GM18867 (cell line): Measurements from ENCODE around the gene ANAPC2.

ENCODE experiments used
- ATAC-seq: cut with Tn5 transposase; IDR thresholded peaks from one replicate; pipeline ENCODE4 v1.9.1; 2021; ENCODE audit warnings: mild to moderate bottlenecking, moderate library complexity; ENCODE audit not compliant: unreplicated experiment

The ANAPC2 gene

DNA sequence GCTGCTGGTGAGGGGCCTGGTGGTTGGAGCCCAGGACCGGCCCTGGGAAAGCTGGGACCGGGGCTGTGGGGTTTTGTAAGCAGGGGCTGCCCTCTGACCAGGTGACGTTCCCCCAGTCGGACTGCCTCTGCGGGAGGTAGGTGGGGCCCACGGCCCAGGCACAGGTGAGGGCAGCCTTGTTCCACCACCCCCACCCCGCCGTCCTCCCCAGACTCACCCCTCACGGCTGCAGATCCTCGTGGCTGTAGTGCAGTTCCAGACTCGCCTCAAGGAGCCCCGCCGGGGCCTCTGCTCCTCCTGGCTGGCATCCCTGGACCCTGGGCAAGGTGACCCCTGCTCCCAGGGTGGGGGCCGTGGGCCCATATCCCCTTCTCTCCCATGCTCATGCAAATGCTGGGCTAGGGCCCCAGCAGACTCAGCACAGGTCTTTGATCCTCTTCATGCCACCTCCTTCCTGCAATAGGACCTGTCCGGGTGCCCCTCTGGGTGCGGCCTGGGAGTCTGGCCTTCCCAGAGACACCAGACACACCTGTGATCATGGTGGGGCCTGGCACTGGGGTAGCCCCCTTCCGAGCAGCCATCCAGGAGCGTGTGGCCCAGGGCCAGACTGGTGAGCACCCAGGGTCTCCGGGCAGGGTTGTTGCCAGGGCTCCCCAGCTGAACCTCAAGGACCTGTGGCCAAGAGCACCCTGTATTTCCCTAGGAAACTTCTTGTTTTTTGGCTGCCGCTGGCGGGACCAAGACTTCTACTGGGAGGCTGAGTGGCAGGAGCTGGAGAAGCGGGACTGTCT lies 27.0 kb upstream of the ANAPC2 start:
- ATAC-seq, result no peak

DNA sequence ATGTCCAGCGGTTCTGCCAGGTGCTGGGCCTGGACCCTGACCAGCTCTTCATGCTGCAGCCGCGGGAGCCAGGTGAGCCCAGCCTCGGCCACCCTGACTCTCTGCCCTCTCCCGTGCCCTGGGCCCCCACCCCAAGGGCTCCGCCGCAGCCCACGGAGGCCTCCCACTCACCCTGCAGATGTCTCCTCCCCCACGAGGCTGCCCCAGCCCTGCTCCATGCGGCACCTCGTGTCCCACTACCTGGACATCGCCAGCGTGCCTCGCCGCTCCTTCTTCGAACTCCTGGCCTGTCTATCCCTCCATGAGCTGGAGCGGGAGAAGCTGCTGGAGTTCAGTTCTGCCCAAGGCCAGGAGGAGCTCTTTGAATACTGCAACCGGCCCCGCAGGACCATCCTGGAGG lies 26.3 kb upstream of the ANAPC2 start:
- no peak for ATAC-seq

DNA sequence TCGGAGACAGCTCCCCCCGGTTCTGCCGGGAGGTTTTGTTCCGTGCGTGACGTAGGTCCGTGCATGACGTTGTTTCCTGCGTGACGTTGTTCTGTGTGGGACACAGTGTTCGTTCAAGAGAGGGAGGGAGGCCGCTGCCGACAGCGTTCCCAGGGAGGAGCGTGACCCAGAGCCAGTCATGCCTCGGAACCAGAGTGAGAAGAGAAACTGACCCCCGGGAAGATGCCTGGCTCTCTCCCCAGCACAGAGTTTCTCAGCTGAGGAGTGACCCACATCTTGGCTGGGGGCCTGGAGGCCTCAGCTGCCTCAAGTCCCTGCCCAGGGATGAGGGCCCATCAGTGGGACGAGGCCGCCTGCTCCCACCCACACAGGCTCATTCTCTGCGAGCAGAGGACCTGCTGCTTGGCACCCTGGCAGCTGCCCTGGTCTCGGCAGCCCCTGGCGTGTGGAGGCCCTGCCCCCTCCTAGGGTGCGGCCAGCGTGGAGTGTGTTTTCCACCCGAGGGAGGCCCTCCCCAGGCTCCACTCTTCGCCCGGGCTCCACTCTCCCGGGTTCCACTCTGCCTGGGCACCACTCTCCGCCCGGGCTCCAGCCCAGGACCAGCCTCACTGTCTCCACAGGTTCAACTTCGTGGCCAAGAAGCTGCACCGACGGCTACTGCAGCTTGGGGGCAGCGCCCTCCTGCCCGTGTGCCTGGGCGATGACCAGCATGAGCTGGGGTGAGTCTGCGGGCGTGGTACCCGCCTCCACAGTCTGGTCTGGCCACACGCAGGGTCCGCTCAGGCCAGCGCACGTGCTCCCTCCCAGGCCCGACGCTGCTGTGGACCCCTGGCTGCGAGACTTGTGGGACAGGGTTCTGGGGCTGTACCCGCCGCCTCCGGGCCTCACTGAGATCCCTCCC lies 25.1 kb upstream of the ANAPC2 start:
- no peak for ATAC-seq

DNA sequence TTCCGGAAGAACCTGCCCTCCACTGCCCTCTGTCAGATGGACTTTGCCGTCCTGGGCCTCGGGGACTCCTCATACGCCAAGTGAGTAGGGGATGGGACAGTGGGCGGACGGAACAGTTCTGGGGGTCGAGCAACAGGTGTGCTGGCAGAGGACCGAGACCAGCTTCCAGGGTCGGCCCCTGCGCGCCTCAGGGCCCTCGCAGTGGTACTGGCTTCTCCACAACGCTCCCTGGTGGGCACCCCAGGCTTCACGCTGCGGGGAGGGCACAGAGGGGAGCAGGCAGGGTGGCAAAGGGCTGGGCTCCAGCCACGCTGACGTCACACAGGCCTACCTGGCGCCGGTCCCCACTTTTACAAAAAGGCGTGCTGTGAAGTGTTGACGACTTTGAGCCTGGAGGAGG lies 24.2 kb upstream of the ANAPC2 start:
- ATAC-seq, result no peak

DNA sequence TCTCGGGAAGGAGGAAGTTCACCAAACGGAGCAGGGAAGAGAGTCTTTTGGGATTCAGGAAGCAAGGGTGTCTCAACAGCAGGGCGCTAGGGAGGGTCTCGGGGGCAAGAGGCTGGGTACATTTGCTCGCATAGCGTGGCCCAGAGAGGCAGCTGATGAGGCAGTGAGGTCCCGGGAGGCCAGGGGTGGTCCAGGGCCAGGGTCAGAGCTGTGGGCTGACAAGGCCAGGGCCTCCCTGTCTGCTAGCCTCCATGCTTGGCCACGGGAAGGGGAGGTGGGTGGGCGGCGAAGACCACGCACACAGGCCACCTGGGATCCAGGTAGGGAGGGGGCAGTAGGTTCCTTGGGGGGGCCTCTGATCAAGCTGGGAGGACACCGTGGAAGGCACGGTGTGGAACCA lies 23.2 kb upstream of the ANAPC2 start:
- ATAC-seq, result no peak

DNA sequence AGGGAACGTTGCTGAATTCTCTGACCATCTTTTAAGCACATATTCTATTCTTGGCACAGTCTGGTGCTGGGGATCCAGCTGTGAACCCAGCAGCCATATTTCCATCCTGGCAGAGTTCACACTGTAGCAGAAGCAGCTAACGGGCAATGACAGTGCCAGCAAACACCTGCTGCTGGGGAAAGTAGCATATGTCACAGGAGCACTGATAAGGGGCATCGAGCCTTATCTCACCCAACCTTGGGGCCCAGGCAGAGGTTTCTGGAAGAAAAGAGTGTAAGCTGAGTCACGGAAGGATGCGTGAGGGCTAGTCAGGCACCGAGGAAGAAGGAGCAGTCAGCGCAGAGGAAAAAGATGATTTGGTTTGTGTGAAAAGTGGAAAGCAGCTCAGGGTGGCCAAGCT lies 18.2 kb upstream of the ANAPC2 start:
- no peak for ATAC-seq

DNA sequence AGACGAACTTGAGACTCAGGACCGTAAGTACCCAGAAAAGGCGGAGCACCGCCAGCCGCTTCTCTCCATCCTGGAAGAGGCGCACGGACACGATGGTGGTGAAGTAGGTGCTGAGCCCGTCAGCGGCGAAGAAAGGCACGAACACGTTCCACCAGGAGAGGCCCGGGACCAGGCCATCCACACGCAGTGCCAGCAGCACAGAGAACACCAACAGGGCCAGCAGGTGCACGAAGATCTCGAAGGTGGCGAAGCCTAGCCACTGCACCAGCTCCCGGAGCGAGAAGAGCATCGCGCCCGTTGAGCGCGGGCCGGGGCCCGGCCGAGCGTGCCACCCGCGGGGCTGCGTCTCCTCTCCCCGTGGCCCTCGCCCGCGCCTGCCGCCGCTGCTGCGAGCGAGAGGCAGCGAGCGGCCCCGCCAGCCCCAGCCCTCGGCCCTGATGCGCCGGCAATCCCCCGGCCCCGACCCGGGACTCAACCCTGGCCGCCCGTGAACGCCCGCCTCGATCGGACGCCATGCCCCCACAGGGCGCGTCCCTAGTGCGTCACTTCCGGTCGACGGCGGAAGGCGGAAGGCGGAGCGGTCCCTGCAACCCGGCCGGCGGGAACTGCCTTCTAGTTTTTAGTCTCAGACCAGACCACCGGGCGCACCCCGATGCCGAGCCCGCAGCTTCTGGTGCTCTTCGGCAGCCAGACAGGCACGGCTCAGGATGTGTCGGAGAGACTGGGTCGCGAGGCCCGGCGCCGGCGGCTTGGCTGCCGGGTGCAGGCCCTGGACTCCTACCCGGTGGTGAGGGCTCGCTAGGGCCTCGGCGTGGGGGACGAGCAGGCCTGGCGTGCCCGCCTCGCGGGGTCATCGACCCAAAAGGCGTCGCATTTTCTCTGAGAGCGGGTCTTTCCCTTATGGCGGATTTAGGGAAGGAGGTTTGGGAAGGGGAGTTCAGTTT lies 17.0 kb upstream of the ANAPC2 start, which contains the start of the genes NDOR1 and TMEM203:
NDOR1 (plus strand) TSS at position 575 of the 944 bp plus-strand sequence; CDS start at position 653, 78 bp downstream.
TMEM203 (minus strand) TSS at position 523 of the 944 bp plus-strand sequence; CDS start at position 289, 234 bp downstream.
- ATAC-seq, result peak; percentile 36

DNA sequence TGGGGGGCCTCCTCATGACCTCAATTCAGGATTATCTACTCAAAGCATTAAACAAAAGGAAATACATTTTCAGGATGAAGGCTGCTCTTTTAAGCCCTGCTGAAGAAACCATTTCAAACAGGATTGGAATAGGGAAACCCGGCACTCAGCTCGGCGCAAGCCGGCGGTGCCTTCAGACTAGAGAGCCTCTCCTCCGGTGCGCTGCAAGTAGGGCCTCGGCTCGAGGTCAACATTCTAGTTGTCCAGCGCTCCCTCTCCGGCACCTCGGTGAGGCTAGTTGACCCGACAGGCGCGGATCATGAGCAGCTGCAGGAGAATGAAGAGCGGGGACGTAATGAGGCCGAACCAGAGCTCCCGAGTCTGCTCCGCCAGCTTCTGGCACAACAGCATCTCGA lies 16.4 kb upstream of the ANAPC2 start:
- no peak for ATAC-seq

DNA sequence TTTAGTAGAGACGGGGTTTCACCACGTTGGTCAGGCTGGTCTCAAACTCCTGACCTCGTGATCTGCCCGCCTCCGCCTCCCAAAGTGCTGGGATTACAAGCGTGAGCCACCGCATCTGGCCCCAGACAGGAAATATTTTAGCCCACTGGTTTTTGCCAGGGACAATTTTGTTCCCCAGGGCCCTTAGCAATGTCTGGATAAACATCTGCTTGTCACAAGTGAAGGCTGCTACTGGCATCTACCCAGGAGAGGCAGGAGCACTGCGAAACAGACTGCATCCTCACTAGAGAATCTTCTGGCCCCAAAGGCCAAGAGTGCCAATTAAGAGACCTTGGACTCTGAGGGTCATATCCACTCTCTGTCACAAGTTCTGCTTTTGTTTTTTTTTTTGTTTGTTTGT lies 14.6 kb upstream of the ANAPC2 start:
- no peak for ATAC-seq

DNA sequence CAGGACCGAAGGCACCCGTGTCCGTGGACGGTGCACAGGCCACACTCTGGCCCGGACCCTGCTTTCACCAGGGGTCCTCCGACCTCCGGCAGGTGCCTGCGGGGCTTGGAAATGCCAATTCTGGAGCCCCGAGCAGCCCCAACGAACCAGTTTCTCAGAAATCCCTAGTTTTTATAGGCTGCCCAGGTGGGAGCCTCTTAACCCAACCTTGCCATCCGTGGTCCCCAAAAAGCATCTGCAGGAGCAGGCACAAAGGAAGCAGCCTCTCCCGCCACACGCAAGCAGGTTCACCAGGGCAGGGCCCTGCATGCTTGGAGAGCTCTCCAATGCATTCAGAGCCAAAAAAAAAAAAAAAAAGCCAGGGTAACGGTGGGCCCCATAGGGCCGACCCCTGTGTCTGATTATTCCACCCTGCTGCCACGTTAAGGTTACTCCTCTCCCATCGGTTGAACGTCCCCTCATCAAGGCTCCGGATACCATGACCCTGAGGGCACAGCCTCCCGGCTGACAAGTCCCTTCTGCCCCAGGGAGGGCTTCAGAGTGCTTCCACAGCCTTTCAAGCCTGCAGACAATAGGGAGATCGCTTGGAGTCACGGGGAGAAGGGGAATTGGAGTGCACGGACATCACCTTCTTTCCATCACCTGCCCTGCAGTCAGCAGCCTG lies 13.0 kb upstream of the ANAPC2 start:
- no peak for ATAC-seq

DNA sequence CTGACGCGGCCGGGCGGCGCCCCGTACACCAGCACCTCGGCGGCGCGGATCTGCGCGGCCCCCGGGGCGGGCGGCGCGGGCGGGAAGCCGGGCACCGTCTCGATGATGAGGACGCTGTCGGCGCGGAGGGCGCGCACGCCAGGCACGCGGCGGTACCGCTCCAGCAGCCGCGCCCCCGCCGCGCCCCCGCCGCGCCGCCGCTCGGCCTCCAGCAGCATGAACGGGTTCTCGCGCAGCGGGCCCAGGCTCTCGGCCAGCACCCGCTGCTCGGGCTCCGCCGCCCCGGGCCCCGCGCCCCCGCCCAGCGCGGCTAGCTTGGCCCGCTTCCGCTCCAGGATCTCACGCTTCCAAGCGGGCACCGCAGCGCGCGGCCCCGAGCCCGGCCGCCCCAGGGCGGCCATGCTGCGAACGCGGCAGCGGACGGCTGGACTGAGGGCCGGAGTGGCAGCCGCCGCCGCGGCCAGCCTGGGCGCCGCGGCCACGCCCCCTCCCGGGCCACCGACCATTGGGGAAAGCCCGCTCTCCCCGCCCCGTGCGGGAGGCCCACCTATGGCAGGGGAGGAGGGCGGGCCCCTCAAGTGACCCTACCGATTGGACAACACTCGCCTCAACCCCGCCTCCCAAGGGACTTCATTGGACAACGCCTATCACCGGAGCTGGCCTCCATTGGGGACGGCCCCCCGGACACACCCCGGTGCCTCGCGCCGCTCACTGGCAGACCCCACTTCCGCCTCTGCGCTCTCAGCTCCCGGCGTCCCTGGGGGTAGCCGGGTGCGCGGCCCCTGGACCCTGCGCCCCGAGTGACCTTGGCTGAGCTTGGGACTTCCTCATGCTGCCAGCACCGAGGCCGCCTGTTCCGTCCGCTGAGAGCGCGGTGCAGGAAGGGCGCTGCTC lies 12.2 kb upstream of the ANAPC2 start, which contains the start of gene TPRN:
TPRN (minus strand) TSS at position 431 of the 894 bp plus-strand sequence; CDS start at position 401, 30 bp downstream.
- peak; percentile 84 for ATAC-seq

DNA sequence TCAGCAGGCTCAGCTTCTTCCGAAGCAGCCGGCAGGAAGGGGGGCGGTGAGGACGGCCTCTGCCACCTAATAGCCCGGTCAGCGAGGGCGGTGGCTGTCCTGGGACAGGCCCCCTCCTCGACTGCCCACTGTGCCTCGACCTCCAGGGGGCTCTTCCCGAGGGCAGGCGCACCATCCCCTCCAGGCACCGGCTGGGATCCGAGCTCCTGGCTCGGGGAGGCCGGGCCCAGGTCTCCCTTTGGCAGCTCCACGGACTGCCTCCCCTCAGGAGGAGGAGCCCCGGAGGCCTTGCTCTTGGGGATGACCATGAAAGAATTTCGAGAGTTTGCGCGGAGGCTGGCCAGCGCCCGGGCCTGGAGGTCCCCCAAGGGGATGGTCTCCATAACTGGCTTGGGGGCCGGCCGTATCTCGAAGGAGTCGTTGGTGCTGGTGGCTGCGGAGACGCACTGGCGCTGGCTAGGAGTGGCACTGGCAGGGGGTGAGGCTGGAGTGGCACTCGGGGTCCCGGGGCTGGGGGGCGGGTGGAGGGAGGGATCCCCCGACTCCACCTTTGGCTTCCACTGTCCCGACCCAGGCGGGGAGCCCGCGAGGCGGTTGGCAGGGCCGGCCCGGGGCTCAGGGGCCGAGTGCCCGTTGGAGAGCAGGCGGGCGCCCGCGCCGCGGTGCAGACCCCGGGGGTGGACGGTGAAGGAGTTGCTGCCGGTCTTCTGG lies 11.2 kb upstream of the ANAPC2 start:
- no peak for ATAC-seq

DNA sequence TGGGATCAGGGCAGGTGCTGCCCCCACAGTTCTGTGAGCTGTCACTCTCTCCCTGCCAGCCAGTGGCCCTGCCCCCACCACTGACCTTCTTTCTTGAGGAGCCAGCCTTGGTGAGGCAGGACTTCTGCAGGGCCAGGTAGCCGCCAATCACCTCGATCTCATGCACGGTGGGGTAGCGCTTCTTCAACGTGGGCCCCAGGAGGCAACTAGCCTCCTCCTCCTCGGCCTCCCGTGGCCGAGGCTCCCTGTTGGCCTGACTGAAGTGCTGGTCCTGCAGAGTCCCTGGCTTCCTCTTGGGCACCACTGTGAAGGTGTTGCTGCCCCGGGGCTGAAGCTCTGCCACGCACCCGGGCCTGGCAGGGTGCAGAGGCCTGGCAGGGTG lies 10.5 kb upstream of the ANAPC2 start:
- no peak for ATAC-seq

DNA sequence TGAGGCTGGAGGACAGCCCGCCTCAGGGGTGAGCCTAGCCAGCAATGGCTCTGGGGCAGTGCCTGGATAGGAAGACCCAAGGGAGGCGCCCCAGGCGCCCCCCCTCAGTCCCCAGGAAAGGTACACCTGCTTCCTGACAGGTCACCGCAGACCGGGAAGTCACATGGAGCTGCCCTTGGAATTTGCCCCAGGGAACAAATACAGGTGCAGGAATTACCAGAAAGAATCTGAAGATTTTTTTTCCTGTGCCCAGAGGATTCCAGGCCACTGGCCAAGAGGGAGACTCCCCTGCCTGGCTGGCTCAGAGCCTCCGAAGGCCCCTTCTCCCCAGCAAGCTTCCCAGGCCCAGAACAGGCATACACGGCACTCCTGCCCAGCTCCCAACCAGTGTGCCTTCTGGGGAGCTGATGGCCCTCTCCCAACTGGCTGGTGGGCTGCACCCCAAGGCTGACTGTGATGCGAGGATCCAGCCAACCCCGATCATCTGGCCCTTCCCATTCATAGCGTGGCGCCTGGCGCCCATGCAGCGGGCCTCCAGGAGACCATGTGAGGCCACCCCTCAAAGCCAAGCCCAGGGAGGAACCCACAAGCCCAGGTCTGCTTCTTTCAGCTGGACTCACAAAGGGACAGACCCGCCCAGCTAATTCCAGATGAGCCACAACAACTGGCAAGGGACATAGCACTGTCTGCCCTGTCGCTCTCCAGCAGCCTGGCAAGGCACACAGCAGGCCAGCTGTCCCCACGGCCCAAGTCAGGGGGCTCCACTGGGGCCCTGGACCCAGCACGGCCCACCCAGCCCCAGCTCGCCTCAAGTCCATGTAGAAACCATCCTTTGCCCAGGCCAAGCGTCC lies 9.9 kb upstream of the ANAPC2 start:
- no peak for ATAC-seq

DNA sequence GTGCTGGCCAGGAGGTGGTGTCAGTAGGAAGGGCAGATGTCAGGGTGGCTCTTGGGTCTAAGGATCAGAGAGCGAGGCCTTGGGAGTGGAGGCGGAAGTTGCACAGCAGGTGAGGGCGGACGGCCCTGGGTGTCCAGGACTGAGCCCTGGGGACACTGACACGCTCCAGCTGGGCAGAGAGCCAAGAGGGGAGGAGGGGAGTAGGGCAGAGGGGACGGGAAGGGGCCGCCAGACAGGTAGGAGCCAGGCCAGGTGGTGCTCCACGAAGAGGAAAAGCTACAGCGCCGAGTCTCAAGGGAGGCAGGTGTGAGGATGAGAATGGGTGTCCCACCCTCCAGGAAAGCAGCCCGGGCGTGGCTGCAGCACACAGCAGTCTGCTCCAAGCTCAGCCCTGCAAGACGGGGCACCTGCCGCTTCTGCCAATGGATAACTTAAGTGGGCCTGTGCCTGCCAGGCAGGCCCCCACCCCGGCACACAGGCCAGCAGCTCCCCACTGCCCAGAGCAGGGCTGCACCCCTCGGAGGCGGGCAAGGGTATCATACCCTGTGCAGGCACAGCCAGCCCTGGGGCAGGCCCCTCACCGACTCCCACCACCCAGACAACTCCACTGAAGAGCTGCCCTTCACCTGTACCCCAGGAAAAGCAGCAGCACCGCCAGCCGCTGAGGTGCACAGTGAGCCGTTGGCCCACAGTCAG lies 7.3 kb upstream of the ANAPC2 start:
- no peak for ATAC-seq

DNA sequence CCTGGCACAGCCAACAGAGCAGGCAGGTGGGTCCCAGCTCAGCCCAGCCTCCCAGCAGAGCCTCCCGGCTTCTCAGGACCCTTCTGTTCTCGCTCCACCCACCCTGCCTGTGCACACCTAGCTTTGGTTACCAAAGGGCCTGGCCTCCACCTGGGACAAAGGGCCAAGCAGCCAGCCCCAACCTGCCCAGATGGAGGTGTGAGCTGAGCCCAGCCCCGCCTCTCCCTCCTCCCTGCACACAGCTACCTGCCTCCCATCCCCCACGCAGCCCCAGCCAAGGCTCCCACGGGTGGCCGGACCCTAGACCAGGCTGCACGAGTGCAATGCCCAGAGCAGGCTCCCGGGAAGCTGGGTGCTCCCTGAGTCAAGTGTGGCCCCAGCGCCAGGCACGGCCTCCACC lies 6.5 kb upstream of the ANAPC2 start:
- no peak for ATAC-seq

DNA sequence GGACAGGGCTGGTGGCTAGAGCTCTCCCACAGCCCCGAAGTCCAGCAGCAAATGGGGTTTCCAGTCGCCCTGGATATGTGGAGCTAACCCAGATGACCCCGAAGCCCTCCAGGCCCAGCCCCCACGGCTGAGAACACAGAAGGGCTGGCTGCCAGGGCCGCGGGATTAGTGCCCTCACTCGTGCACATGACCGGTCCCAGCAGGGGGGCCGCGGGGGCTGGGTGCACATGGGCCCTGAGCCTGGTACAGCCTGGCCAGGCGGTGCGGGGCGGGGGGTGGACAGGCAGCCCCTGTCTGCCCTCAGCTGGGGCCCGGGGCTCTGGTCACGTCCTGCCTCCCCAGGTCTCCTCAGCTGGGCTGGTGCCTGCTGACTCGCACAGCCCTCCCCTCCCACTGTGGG lies 6.0 kb upstream of the ANAPC2 start:
- no peak for ATAC-seq
